A673 (cell line): ENCODE measurements around the gene INSRR. TPM values are rescaled to one million over a fixed set of nuclear protein-coding genes. Genes with fewer than 3 reads are reported as not detected.

Source experiments
- BruUV-seq: library from RNA; stranded (reverse); fragments of 400-500 nt; replicated peaks from 2 replicates; lab custom pipeline; 2021; lab: Mats Ljungman, UMichigan
- CTCF ChIA-PET: fragments of 300-600 bp; sonication (Branson Sonifier 250); formaldehyde crosslinking; loops from one replicate; lab custom pipeline; 2022; ENCODE audit warnings: antibody characterized with exemption; lab: Charles Lee
- POLR2A ChIA-PET: fragments of 300-600 bp; sonication (Branson Sonifier 250); formaldehyde crosslinking; loops from one replicate; lab custom pipeline; 2022; ENCODE audit warnings: antibody characterized with exemption; ENCODE audit not compliant: low non-redundant PET; lab: Charles Lee
- DNase-seq: peaks from one replicate; pipeline ENCODE4 v3.0.0-alpha.2; 2015; ENCODE audit warnings: low spot score
- H3K27ac ChIP-seq: fragments of 200-600 bp; sonication (generic); 2 replicates; pipeline ENCODE4 v1.5.1; 2016; ENCODE audit warnings: mixed run types, low read depth, mild to moderate bottlenecking, mixed read lengths, antibody characterized with exemption, low read length; ENCODE audit not compliant: poor library complexity, severe bottlenecking
- H3K27me3 ChIP-seq: fragments of 200-600 bp; sonication (generic); replicated peaks from 2 replicates; pipeline ENCODE4 v1.6.1; 2017; ENCODE audit warnings: mixed run types, low read depth, mild to moderate bottlenecking, mixed read lengths, antibody characterized with exemption, low read length; ENCODE audit not compliant: insufficient read depth, poor library complexity
- H3K36me3 ChIP-seq: fragments of 200-600 bp; sonication (generic); 2 replicates; pipeline ENCODE4 v1.6.1; 2016; ENCODE audit warnings: mixed run types, mild to moderate bottlenecking, mixed read lengths, antibody characterized with exemption, low read length; ENCODE audit not compliant: insufficient read depth, poor library complexity, severe bottlenecking
- H3K4me1 ChIP-seq: fragments of 200-600 bp; sonication (generic); 2 replicates; pipeline ENCODE4 v1.6.1; 2017; ENCODE audit warnings: mixed run types, mild to moderate bottlenecking, mixed read lengths, antibody characterized with exemption, low read length; ENCODE audit not compliant: insufficient read depth, poor library complexity, severe bottlenecking
- H3K4me3 ChIP-seq: fragments of 200-600 bp; sonication (generic); 2 replicates; pipeline ENCODE4 v1.5.1; 2016; ENCODE audit warnings: low read depth, mixed run types, mild to moderate bottlenecking, mixed read lengths, low read length; ENCODE audit not compliant: poor library complexity, severe bottlenecking
- H3K9me3 ChIP-seq: fragments of 200-600 bp; sonication (generic); 2 replicates; pipeline ENCODE4 v1.6.1; 2016; ENCODE audit warnings: mixed run types, low read depth, mild to moderate bottlenecking, mixed read lengths, antibody characterized with exemption, low read length; ENCODE audit not compliant: poor library complexity, severe bottlenecking
- CTCF ChIP-seq: fragments of 300-800, 200-600 bp; sonication (generic); conservative IDR thresholded peaks from 2 replicates; pipeline ENCODE4 v1.5.1; 2017; ENCODE audit warnings: low read depth, mild to moderate bottlenecking, antibody characterized with exemption, low read length, moderate library complexity, mixed read lengths
- EZH2 ChIP-seq: fragments of 200-600 bp; sonication (generic); IDR thresholded peaks from 2 replicates; pipeline ENCODE4 v1.6.1; 2017; ENCODE audit warnings: borderline replicate concordance, low read depth, mild to moderate bottlenecking, mixed read lengths, antibody characterized with exemption, low read length; ENCODE audit not compliant: poor library complexity, severe bottlenecking
- intact Hi-C: fragments of 100-400 bp; cut with micrococcal nuclease; formaldehyde crosslinking; loops from one replicate; pipeline ENCODE4 v1.10.0; 2022; ENCODE audit not compliant: unreplicated experiment
- total RNA-seq: library from RNA; stranded (reverse); gene quantifications from 2 replicates; pipeline ENCODE4 v1.2.3, GENCODE V29; 2021

INSRR gene
- total RNA-seq, 1 experiment from 2014 or later, result 0.15 TPM

GRCh38 chr1:156834322-156834721 is 24.6 kb downstream of the INSRR start:
- POLR2A ChIA-PET, result no interaction called here

GRCh38 chr1:156833603-156834002 is 25.3 kb downstream of the INSRR start:
- intact Hi-C loops, result no loop called here
- H3K27me3 ChIP-seq, result no peaks in the 10 kb centered on the region
- TF ChIP-seq CTCF (no peak), EZH2 (no peak)
- no peaks in the 10 kb centered on the region for H3K9me3 ChIP-seq
- POLR2A ChIA-PET, result no interaction called here
- H3K4me1 ChIP-seq, result no peaks in the 10 kb centered on the region
- no peaks in the 10 kb centered on the region for H3K36me3 ChIP-seq
- BruUV-seq, result no TSS peak
- CTCF ChIA-PET, result no interaction called here
- no peak overlapping the region for H3K27ac ChIP-seq
- no peak for DNase-seq
- no peak overlapping the region for H3K4me3 ChIP-seq

More at GRCh38 chr1:156834322-156834721, 24.6 kb downstream of the INSRR start:
- H3K4me3 ChIP-seq, result no peak overlapping the region
- no peaks in the 10 kb centered on the region for H3K4me1 ChIP-seq
- H3K27ac ChIP-seq, result no peak overlapping the region
- no peaks in the 10 kb centered on the region for H3K36me3 ChIP-seq
- intact Hi-C loops, result no loop called here
- CTCF ChIA-PET, result no interaction called here
- no TSS peak for BruUV-seq
- no peaks in the 10 kb centered on the region for H3K9me3 ChIP-seq
- TF ChIP-seq EZH2 (no peak), CTCF (no peak)
- no peak for DNase-seq
- H3K27me3 ChIP-seq, result no peaks in the 10 kb centered on the region

GRCh38 chr1:156832434-156832833 is 26.5 kb downstream of the INSRR start:
- TF ChIP-seq CTCF (no peak), EZH2 (no peak)
- Histone ChIP-seq H3K36me3 (no peaks in the 10 kb centered on the region), H3K27me3 (no peaks in the 10 kb centered on the region), H3K27ac (no peak overlapping the region), H3K4me3 (no peak overlapping the region), H3K4me1 (no peaks in the 10 kb centered on the region), H3K9me3 (no peaks in the 10 kb centered on the region)
- DNase-seq, result no peak
- POLR2A ChIA-PET, result no interaction called here
- CTCF ChIA-PET, result no interaction called here
- BruUV-seq, result no TSS peak
- intact Hi-C loops, result no loop called here
